GM19452 (cell line): ENCODE results near the gene SAMD1.

ENCODE experiments used
- ATAC-seq: cut with Tn5 transposase; IDR thresholded peaks from one replicate; pipeline ENCODE4 v1.9.1; 2021; ENCODE audit not compliant: unreplicated experiment

The SAMD1 gene

GRCh38 chr19:14089662-14090508, 666 bp downstream of the SAMD1 start:
- peak; percentile 19 for ATAC-seq

GRCh38 chr19:14089412-14089661, 1.2 kb downstream of the SAMD1 start:
- no peak for ATAC-seq

- ATAC-seq = no peak
These were observed 1.7 kb downstream of the SAMD1 start for GRCh38 chr19:14088634-14089411.

GRCh38 chr19:14086098-14086497, 4.5 kb downstream of the SAMD1 start:
- no peak for ATAC-seq

- no peak for ATAC-seq
These were observed 5.1 kb downstream of the SAMD1 start, which contains the start of gene C19orf67 for GRCh38 chr19:14085309-14085995. C19orf67 (minus strand) TSS chr19:14085783; CDS start chr19:14085627, 156 bp downstream.

- ATAC-seq = no peak
These were observed 7.9 kb downstream of the SAMD1 start for GRCh38 chr19:14082675-14082960.

- peak; percentile 15 for ATAC-seq
These were observed 8.5 kb downstream of the SAMD1 start for GRCh38 chr19:14081797-14082674.

- ATAC-seq = peak; percentile 78
These were observed 9.4 kb downstream of the SAMD1 start for GRCh38 chr19:14080887-14081796.

- ATAC-seq = no peak
These were observed 12.1 kb downstream of the SAMD1 start for GRCh38 chr19:14078411-14078810.

GRCh38 chr19:14073925-14074838, 16.4 kb downstream of the SAMD1 start:
- ATAC-seq = no peak

- ATAC-seq = peak; percentile 47
These were observed 17.2 kb downstream of the SAMD1 start for GRCh38 chr19:14073261-14073924.

- no peak for ATAC-seq
These were observed 17.9 kb downstream of the SAMD1 start, which contains the start of gene MISP3 for GRCh38 chr19:14072535-14073260. MISP3 (plus strand) TSS chr19:14072786; CDS start chr19:14073310, 524 bp downstream.

GRCh38 chr19:14070268-14071050, 20.1 kb downstream of the SAMD1 start:
- ATAC-seq = no peak

- no peak for ATAC-seq
These were observed 24.4 kb downstream of the SAMD1 start for GRCh38 chr19:14066134-14066533.

GRCh38 chr19:14063105-14063504, 27.4 kb downstream of the SAMD1 start:
- ATAC-seq = no peak

- no peak for ATAC-seq
These were observed 28.0 kb downstream of the SAMD1 start for GRCh38 chr19:14062558-14062855.
